ENCODE measurements around the gene FKBP1C.
"Not testable (repeated sequence)": the region's sequence is repeated elsewhere in the genome, so short reads cannot be mapped to it uniquely, and the experiment has no call there.

Gene FKBP1C

DNA sequence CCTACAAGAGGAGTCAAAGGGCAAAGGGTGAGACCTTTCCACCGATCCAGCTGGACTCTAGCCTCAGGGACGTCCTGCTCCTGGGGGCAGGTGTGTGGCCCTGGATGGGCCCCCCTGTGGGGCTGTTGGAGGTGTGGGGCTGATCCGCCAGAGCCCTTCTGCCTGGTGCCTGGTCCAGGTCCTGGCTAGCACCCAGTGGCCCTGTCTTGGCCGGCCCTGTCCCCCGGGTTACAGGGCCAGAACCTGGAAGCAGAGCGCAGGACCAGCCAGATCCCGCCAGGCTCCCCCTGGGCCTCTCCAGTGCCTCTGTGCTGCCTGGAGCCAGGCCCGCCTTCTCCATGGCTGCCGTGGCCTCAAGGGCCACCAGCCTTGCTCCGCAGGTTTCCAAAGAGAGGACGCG, 19.2 kb downstream of the FKBP1C start:
- not testable (repeated sequence) for H3K4me1 Mint-ChIP-seq (ENCODE audit: low read depth); H3K27me3 Mint-ChIP-seq; H3K36me3 Mint-ChIP-seq (ENCODE audit: low read depth); H3K9me3 Mint-ChIP-seq; H3K27ac Mint-ChIP-seq; H3K4me3 Mint-ChIP-seq

DNA sequence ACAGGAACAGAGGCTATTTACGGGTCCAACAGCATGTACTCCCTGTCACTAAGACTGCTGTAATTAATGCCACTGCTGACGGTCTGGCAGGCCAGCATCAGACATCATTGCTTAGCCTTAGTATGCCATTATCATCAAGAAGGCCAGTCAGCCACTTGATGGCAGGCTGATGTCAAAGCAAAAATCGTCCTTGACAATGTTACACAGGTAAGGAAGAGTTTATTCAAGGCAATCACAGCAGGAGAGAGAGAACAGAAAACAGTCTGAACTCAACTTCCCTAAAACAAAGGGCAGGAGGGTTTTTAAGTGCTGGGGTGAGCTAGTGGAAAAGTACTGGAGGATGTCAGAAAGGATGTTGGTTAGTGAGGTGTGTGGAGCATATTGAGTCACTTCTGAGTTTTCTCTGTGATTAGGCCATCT, 25.1 kb downstream of the FKBP1C start:
- no peak overlapping the region for H3K27ac Mint-ChIP-seq
- no peaks in the 10 kb centered on the region for H3K36me3 Mint-ChIP-seq (ENCODE audit: low read depth)
- peaks cover 15% of the 10 kb centered on the region for H3K9me3 Mint-ChIP-seq
- H3K27me3 Mint-ChIP-seq, result no peaks in the 10 kb centered on the region
- H3K4me3 Mint-ChIP-seq, result no peak overlapping the region
- no peaks in the 10 kb centered on the region for H3K4me1 Mint-ChIP-seq (ENCODE audit: low read depth)

DNA sequence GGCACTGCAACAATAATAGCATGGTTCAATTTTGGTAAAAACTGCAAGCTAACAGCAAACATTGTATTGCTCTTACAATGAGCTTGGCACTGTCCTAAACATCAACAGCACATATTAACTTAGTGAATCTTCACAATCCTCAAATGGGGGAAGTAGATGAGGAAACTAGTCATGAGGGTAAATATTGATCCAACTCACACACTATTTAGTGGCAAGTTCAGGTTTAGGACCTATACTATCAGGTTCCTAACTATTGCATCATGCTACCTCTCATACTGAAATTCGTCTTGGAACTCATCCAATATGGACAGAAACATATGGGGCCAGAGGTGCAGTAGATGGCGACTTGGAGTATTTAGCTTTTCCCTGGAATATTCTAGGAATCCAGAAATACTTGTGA, 34.2 kb downstream of the FKBP1C start:
- Mint-ChIP-seq H3K4me3 (no peak overlapping the region), H3K9me3 (no peaks in the 10 kb centered on the region), H3K27me3 (no peaks in the 10 kb centered on the region), H3K27ac (no peak overlapping the region), H3K36me3 (ENCODE audit: low read depth) (no peaks in the 10 kb centered on the region), H3K4me1 (ENCODE audit: low read depth) (no peaks in the 10 kb centered on the region)

DNA sequence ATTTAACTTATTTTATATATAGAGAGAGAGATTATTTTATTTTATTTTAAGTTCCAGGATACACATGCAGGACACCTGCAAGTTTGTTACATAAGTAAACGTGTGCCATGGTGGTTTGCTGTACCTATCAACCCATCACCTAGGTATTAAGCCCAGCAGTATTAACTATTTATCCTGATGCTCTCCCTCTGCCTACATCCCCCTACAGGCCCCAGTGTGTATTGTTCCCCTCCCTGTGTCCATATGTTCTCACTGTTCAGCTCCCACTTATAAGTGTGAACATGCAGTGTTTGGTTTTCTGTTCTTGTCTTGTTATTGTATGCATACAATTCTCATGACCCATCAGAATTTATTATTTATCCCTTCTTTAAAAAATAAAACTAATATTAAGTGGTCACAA, 34.6 kb downstream of the FKBP1C start:
- Mint-ChIP-seq H3K27me3 (no peaks in the 10 kb centered on the region), H3K27ac (no peak overlapping the region), H3K36me3 (ENCODE audit: low read depth) (no peaks in the 10 kb centered on the region), H3K4me1 (ENCODE audit: low read depth) (no peaks in the 10 kb centered on the region), H3K4me3 (no peak overlapping the region), H3K9me3 (no peaks in the 10 kb centered on the region)

DNA sequence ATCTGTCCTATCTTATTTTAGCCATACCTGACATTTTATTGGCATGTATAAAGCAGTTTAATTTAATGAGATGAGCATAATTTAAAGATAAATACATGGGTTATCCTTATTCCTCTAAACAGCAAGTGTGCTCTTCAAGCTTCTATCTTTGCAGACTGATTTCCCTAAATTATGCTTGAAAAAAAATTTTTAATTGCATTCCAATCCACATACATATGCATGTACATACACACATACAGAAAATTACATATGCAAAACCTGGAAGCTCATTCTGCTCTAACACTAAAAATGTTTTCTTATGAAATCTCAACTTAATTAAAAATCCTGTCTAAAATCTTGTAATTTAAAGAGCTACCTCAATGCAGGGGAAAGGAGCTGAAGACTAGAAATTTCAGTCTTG, 35.3 kb downstream of the FKBP1C start:
- no peak overlapping the region for H3K27ac Mint-ChIP-seq
- H3K4me3 Mint-ChIP-seq, result no peak overlapping the region
- no peaks in the 10 kb centered on the region for H3K4me1 Mint-ChIP-seq (ENCODE audit: low read depth)
- H3K9me3 Mint-ChIP-seq, result no peaks in the 10 kb centered on the region
- no peaks in the 10 kb centered on the region for H3K27me3 Mint-ChIP-seq
- no peaks in the 10 kb centered on the region for H3K36me3 Mint-ChIP-seq (ENCODE audit: low read depth)

DNA sequence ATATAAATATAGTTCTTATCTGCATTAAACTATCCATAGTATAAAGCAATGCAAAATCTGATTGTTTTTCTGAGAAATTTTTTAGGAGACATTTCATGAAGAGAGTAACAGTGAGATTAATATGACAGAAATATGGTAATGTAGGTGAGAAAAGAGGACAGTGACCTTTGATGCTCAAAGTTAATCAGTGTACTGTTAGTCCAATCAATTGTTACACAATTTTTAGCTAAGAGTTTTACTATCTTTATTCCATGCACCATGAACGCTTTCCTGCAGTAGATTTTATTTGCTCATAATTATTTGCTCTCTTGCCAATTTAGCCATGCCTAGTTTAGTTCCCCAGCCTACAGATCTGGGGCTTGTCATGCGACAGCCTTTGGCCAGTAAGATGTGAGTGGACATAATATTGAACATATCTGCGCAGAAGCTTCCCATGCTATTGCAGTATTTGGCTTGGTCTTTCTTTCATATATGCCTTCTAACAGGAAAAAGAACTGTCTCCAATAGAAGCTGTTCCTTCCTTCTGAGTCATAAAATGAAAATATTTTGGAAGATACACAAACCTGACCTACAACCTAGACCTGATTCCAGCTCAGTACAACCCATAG, 38.7 kb downstream of the FKBP1C start:
- Mint-ChIP-seq H3K36me3 (ENCODE audit: low read depth) (no peaks in the 10 kb centered on the region), H3K4me1 (ENCODE audit: low read depth) (no peaks in the 10 kb centered on the region), H3K9me3 (no peaks in the 10 kb centered on the region), H3K27ac (no peak overlapping the region), H3K27me3 (no peaks in the 10 kb centered on the region), H3K4me3 (no peak overlapping the region)

DNA sequence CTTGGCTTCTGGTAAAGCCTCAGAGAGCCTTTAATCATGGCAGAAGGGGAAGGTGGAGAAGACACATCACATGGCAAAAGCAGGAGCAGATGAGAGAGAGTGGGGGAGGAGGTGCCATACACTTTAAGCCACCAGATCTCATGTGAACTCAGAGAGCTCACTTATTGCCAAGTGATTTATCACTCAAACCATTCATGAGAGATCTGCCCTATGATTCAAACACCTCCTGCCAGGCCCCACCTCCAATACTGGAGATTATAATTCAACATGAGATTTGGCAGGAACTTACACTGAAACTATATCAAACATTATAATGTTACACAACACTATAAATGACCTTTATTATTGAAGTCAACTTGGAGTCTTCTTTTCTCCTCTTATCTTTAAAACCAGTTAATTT, 47.9 kb downstream of the FKBP1C start:
- Mint-ChIP-seq H3K9me3 (no peaks in the 10 kb centered on the region), H3K4me1 (ENCODE audit: low read depth) (no peaks in the 10 kb centered on the region)

DNA sequence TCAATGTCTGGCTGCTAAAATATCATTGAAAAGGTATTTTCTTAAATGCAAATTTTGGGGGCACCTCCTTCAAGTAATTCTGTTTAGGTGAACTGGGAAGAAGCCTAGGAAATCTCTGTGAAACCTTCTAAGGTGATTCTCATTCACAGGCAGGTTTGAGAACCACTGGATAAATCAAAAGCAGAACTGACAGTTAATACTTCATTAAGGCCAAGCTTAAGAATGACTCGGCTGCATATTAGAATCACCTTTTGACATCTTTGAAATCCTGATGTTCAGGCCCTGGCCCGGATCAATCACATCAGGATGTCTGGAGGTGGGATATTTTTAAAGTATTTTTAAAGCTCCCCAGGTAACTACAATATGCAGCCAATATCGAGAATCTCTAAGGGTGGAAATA, 50.6 kb downstream of the FKBP1C start:
- no peaks in the 10 kb centered on the region for H3K27me3 Mint-ChIP-seq
- H3K9me3 Mint-ChIP-seq, result no peaks in the 10 kb centered on the region
- no peak overlapping the region for H3K27ac Mint-ChIP-seq
- no peaks in the 10 kb centered on the region for H3K4me1 Mint-ChIP-seq (ENCODE audit: low read depth)
- H3K36me3 Mint-ChIP-seq (ENCODE audit: low read depth), result no peaks in the 10 kb centered on the region
- no peak overlapping the region for H3K4me3 Mint-ChIP-seq

More for the DNA sequence above, 47.9 kb downstream of the FKBP1C start:
- H3K27me3 Mint-ChIP-seq, result no peaks in the 10 kb centered on the region
- no peaks in the 10 kb centered on the region for H3K36me3 Mint-ChIP-seq (ENCODE audit: low read depth)
- H3K27ac Mint-ChIP-seq, result no peak overlapping the region
- H3K4me3 Mint-ChIP-seq, result no peak overlapping the region
